Lower lobe of right lung (tissue), 2 donors: ENCODE results near the gene SLC6A7. TPM values are rescaled to one million over a fixed set of nuclear protein-coding genes. Genes with fewer than 3 reads are reported as not detected.

Experiments
- ATAC-seq, 2 donors: fragments of 200-7000 bp; cut with Tn5 transposase; one replicate each; pipeline ENCODE4 v1.9.1; 2020 to 2022; ENCODE audit warnings: mild to moderate bottlenecking in 2 of 2, moderate library complexity in 2 of 2
- DNase-seq: peaks from one replicate; pipeline ENCODE4 v3.0.0-alpha.2; 2020
- H3K27ac ChIP-seq: fragments of 200-600 bp; one replicate; pipeline ENCODE4 v1.8.0; 2022
- H3K27me3 ChIP-seq: fragments of 200-600 bp; one replicate; pipeline ENCODE4 v1.8.0; 2022; ENCODE audit warnings: low read depth
- H3K36me3 ChIP-seq: fragments of 200-600 bp; one replicate; pipeline ENCODE4 v1.8.0; 2022; ENCODE audit warnings: mild to moderate bottlenecking
- H3K4me1 ChIP-seq: fragments of 200-600 bp; one replicate; pipeline ENCODE4 v1.8.0; 2022
- H3K4me3 ChIP-seq: fragments of 200-600 bp; one replicate; pipeline ENCODE4 v1.8.0; 2022; ENCODE audit warnings: mild to moderate bottlenecking
- H3K9me3 ChIP-seq: fragments of 200-600 bp; one replicate; pipeline ENCODE4 v1.8.0; 2022
- CTCF ChIP-seq: fragments of 200-600 bp; IDR thresholded peaks from one replicate; pipeline ENCODE4 v1.8.0; 2022; ENCODE audit warnings: antibody characterized with exemption, mild to moderate bottlenecking
- intact Hi-C: fragments of 100-400 bp; cut with DNase I; formaldehyde crosslinking; loops from one replicate; pipeline ENCODE4 v1.11.0; 2022
- total RNA-seq: library from RNA; stranded (reverse); fragmentation: NEBNext Ultra II Directional; extraction: Animal tissue kit (Norgen Biotek cat#: 25700); gene quantifications from one replicate; pipeline ENCODE4 v1.2.1, GENCODE V29; 2021
- donor health status: DM: no; HTN: yes; CAD: no; lungs with severe emphysema.

The SLC6A7 gene
- total RNA-seq, 1 donor from 2014 or later, result not detected

GRCh38 chr5:150153957-150154617 is 35.8 kb upstream of the SLC6A7 start:
- ATAC-seq, result peak; percentile 4 to 9
- no peak for TF ChIP-seq CTCF
- Histone ChIP-seq H3K36me3 (no peaks in the 10 kb centered on the region), H3K4me3 (peak overlapping the region; percentile 54), H3K27me3 (no peaks in the 10 kb centered on the region), H3K9me3 (no peaks in the 10 kb centered on the region), H3K4me1 (peaks cover 25% of the 10 kb centered on the region), H3K27ac (peak overlapping the region; percentile 70)
- DNase-seq, result no peak
- intact Hi-C loops, result no loop called here

DNA sequence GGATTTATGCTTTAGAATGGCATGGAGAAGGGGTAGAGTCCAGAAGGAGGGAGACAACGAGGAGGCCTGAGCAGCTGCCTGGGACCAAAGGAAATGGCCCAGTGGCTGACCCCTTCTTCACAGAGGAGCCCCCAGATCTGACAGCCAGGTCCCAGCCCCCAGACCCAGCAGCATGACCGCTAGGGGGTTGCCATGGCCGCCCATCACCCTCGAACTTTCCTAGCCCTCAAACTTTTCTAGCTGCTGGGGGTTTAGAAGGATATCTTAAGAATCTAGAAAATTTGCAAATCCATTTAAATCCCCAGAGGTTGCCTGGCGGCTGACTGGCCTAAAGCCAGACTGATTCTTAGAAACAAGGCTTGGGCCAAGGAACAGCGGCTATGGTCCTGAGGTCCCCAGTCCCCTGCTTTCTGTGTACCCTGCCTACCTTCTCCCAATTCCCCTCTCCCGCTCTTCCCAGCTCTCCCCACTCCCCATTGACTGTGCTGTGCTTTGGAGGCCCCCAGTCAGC is 35.2 kb upstream of the SLC6A7 start:
- Histone ChIP-seq H3K27ac (peak overlapping the region; percentile 70), H3K4me3 (peak overlapping the region; percentile 54), H3K36me3 (no peaks in the 10 kb centered on the region), H3K4me1 (peaks cover 23% of the 10 kb centered on the region), H3K9me3 (no peaks in the 10 kb centered on the region), H3K27me3 (no peaks in the 10 kb centered on the region)
- no peak for TF ChIP-seq CTCF
- no peak for ATAC-seq
- DNase-seq, result no peak
- intact Hi-C loops, result no loop called here

GRCh38 chr5:150155258-150156026 is 34.4 kb upstream of the SLC6A7 start, which contains the start of gene PDGFRB:
Gene PDGFRB (minus strand): TSS chr5:150155845. CDS start chr5:150137047, 18,798 bp downstream.
- ATAC-seq (peak; percentile 74 to 82), DNase-seq (peak; percentile 70)
- H3K9me3 ChIP-seq, result no peaks in the 10 kb centered on the region
- no peaks in the 10 kb centered on the region for H3K27me3 ChIP-seq
- H3K27ac ChIP-seq, result peak within 1 kb of the TSS; percentile 70
- H3K36me3 ChIP-seq, result no peaks in the 10 kb centered on the region
- no peak for TF ChIP-seq CTCF
- peak within 1 kb of the TSS; percentile 54 for H3K4me3 ChIP-seq
- peaks cover 18% of the 10 kb centered on the region for H3K4me1 ChIP-seq
- intact Hi-C loops, result no loop called here

DNA sequence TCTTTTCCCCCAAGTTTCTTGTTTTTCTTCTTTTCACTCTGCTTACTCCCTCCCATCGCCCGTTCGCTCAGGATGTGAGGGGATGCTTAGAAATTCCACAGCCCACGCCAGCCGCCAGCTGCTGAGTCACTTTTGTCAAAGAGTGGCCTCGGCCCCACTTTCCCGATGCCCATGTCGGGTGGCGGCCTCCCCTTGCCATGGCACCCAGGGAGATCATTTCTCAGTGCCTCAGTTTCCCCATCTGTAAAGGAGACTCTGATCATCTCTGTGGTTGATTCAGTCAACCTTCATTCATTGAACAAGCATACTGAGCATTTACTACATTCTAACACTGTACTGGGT is 33.9 kb upstream of the SLC6A7 start:
- Histone ChIP-seq H3K36me3 (no peaks in the 10 kb centered on the region), H3K4me1 (peaks cover 18% of the 10 kb centered on the region), H3K4me3 (peak overlapping the region; percentile 54), H3K27ac (peak overlapping the region; percentile 70), H3K9me3 (no peaks in the 10 kb centered on the region), H3K27me3 (no peaks in the 10 kb centered on the region)
- ATAC-seq (no peak), DNase-seq (no peak)
- intact Hi-C loops, result no loop called here
- no peak for TF ChIP-seq CTCF

- intact Hi-C loops, result no loop called here
- no peaks in the 10 kb centered on the region for H3K9me3 ChIP-seq
- TF ChIP-seq CTCF, result no peak
- peaks cover 18% of the 10 kb centered on the region for H3K4me1 ChIP-seq
- no peaks in the 10 kb centered on the region for H3K36me3 ChIP-seq
- no peaks in the 10 kb centered on the region for H3K27me3 ChIP-seq
- H3K27ac ChIP-seq, result peak overlapping the region; percentile 70
- H3K4me3 ChIP-seq, result peak overlapping the region; percentile 54
- no peak for ATAC-seq
- no peak for DNase-seq
Observed at GRCh38 chr5:150156540-150156939, 33.3 kb upstream of the SLC6A7 start.
